GM18867 (cell line): ENCODE results near the gene IGDCC3.

Experiments
- ATAC-seq: cut with Tn5 transposase; IDR thresholded peaks from one replicate; pipeline ENCODE4 v1.9.1; 2021; ENCODE audit warnings: mild to moderate bottlenecking, moderate library complexity; ENCODE audit not compliant: unreplicated experiment

IGDCC3 gene

DNA sequence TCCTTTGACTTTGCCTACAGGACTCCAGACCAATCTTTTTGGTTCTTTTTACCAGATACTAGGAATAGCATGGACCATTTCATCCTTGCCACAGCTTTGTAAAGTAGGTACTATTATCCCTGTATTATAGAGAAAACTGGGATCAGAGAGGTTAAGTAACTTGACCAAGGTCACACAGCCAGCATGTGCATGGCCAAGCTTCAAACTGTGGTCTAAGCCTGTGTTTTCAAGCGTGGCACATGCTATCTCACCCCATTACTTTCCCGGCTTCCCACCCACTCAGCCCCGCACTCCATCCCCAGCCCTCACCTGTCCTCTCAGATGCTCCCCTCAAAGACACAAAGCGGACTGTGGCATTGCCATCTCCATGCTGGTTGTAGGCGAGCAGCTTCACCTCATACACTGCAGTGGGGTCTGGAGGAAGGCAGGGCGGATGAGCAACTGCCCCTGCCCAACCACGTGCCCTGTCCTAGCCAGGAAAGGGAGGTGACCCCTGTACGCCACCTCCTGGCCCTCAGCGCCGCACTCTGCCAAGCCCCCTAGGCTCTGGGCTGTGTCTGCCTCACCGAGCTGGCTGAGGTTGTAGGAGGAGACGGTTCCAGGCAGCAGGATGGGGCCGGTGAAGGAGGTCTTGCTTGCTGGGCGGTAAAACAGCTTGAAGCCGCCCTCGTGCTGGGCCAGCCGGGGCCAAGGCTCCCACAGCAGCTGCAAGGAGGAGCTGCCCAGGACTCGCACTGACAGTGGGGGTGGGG, 47.6 kb downstream of the IGDCC3 start:
- ATAC-seq: no peak

DNA sequence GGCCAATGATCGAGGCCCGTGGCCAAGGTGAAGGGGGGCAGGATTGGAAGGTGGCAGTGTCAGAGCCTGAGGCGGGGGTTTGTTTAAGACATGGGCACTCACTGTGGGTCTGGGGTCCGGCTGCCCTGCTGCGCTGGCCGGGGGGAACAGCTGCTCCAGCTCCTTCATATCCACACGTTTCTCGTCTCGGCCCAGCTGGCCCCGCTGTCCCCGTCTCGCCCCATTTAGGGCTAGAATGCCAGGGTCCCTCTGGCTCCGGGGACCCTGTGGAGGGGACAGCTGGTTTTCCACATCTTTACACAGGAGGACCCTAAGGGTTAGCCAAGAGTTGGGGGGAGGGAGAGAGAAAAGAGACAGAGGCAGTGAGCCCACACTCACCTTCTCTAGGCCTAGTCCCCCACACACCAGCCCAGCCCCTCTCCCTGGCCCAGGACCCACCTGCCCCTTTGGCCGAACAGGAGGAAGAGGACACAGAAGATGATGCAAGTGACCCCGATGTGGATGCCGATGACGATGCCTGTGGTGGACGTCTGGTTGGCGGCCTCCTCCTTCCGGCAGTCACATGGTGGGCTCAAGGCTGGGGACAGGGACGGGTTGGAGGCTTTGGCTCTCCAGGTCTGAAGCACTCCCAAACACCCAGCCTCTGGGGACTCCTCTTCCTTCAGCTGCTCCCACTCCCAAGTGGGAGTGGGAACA, 48.4 kb downstream of the IGDCC3 start:
- ATAC-seq: no peak

DNA sequence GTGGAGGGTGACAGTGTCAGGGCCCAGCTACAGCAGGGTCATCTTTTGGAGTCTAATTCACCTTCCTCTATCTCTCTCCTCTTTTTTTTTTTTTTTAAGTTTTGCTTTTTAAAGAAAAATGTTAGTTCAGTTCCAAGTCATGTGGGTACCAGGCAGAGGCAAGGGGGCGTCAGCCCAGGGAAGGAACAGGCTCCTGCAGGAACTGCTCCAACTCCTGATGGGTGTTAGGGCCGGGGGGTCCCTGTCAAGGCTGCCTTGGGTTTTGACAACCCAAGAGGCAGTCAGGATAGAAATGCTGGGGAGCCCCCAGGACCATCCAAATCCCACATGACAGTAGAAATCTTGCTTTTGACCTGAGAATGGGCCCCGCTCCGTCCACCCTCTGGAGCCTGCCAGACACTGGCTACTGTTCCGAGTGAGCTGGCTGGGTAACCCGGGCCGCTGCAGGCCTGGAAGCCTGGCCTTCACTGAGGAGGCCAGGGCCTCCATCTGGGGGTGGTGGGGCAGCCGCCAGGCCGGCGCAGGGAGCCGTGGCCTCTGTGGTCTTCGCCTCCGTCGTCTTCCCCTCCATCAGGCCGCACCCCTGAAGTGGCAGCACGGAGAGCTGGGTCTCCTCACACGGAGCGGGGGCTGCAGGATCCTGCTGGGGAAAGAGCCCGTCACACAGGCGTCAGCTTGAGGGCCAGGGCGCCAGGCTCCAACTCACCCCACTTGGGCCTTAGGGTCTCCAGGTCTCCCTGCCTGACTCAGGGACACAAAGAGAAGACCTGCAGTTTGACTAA, 49.1 kb downstream of the IGDCC3 start:
- no peak for ATAC-seq

DNA sequence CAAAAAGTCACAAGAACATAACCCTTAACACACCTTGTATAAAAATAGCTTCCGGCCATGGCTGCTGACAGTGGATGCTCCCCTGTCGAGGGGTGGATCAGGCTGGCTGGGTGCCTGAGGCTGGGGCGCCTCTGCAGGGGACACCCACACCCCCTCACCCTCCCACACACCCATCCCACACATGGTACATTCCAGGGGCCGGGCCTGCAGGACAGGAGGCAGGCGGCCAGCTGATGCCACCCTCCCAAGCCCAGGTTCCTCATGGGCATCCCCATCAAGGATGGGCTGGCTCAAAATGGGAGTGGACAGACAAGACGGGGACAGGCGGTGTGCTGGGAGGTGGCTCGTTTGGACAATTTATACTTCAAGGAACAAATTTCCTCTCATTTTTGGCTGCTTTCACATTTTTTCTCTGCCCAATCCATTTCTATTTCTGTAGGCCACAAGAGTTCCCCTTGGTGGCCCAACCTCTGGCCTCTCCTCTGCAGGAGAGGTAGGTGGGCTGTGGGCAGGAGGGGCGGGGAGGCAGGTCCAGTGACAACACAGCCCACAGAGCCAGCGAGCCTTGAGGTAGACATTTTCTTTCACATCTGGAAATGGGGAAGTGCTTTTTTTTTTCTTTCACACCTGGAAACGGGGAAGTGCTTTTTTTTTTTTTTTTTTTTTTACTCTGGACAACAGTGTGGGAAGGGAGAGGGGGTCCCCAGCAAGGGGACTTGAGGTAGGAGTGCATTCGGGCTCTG, 50.0 kb downstream of the IGDCC3 start:
- ATAC-seq: no peak

DNA sequence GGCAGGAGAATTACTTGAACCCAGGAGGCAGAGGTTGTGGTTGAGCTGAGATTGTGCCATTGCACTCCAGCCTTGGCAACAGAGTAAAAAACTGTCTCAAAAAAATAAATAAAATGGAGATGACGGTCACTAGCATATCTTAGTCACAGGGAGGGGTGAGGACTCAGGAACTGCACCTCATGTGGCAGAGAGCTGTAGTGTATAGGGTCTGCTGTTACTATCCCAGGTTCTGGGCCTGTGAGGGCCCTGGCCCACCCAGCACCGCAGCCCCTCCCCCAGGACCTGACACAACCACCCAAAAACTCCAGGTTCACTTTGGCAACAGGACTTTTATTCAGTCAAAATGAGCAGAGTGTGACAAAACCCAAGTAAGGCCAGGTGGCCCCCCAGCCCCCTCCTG, 51.0 kb downstream of the IGDCC3 start:
- no peak for ATAC-seq

DNA sequence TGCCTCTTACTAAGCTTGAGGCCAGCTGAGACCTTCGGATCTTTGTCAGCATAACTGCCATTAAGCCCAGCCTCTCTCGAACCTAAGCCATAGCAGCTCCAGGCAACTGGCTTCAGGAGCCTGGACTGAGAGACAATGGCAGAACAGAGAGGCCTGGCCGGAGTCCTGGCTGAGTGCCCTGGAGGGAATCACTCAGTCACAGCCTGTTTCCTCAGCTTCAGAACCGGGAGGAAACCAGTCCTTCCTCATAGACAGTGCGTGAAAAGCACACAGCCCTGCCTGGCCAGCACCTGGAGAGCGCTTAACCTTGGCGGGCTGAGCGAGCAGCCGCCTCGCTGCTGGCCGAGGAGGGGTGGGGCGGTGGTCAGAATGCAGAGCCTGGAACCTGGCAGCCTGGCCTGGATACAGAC, 51.7 kb downstream of the IGDCC3 start:
- no peak for ATAC-seq

DNA sequence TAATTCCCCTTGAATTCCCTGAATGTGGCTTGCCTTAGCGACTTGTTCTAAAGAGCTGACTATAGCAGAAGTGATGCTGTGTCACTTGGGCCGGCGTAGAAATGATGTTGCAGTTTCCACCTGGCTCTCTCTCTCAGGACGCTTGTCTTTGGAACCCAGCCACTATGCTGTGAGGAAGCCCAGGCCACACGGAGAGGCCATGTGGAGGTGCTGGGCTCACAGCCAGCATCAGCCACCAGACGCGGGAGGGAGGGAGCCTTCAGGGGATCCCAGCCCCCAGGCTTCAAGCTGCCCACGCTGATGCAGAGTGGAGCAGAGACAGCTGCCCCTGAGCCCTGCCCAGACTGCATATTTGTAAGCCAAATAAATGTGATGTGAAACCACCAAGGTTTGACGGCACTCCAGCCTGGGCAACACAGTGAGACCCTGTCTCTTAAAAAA, 54.7 kb downstream of the IGDCC3 start:
- no peak for ATAC-seq

DNA sequence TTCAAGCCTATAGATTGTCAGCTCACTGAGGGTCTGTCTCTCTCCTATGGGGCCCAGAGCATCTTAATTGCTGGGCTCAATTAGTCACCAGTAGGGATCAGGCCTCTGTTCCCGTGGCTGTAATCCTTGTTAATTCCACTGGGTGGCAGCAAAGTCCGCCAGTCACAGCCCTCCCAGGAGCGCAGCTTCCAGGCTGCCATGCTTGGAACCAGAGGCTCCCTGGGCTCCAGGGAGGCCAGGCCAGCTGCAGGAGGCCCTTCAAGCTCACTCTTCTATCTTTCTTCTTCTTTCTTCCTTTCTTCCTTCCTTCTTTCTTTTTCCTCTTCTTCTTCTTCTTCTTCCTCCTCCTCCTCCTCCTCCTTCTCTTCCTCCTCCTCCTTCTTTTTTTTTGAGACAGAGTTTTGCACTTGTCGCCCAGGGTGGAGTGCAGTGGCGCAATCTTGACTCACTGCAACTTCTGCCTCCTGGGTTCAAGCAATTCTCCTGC, 58.9 kb downstream of the IGDCC3 start:
- no peak for ATAC-seq

DNA sequence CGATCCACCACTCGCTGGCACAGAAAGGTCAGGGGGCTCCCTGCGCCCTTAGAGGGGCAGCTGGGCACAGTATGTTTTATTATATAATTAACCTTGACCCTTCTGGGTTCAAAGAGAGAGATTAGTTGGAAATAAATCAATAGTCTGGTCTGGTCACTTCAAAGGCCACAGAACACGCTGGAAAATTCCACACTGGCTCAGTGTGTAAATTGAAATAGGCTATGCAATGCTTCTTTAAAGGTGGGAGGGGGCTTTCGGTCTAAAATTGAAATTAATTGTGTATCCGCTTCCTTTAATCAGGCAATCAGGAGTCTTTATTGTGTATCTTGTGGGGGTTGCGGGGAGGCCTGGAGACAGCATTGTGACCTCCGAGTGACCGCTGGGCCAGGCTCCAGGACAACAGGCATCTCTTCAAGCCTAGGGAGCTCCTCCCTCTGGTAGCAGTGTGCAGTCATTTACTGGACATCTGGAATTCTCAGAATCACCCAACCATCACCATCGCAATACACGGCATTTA, 65.3 kb downstream of the IGDCC3 start:
- no peak for ATAC-seq

DNA sequence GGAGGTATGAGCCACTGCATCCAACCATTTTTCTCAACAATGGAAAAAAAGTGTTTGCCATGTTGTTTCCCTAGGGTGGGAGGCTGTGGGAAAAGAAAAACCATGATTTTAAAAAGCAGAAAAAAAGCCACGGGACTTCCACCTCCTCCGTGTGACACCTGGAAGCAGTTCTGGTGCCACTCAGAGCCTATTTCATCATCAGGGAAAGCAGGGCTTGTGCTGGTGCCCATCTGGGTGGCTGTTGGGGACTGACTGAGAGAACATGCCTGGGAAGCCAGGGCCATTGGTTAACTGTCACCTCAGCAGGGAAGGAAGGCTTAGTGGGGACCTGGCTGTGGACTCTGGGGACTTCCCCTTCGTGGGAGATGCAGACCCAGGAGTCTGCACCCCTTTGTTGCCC, 66.0 kb downstream of the IGDCC3 start:
- ATAC-seq: no peak

DNA sequence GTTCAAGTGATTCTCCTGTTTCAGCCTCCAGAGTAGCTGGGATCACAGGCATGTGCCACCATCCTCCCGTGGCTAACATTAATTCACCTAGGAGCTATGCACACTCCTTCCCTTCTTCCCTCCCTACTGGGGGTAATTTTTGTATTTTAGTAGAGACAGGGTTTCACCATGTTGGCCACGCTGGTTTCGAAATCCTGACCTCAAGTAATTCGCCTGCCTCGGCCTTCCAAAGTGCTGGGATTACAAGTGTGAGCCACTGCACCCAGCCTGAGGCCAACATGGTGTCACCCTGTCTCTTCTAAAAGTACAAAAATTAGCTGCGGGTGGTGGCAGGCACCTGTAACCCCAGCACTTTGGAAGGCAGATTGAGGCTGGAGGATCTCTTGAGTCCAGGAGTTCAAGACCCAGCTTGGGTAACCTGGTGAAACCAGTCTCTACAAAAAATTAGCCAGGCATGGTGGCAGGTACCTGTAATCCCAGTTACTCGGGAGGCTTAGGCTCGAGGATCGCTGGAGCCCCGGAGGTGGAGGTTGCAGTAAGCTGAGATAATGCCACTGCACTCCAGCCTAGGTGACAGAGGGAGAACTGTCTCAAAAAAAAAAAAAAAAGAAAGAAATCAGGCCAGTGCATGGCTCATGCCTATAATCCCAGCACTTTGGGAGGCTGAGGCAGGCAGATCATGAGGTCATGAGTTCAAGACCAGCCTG, 67.2 kb downstream of the IGDCC3 start:
- ATAC-seq: no peak

DNA sequence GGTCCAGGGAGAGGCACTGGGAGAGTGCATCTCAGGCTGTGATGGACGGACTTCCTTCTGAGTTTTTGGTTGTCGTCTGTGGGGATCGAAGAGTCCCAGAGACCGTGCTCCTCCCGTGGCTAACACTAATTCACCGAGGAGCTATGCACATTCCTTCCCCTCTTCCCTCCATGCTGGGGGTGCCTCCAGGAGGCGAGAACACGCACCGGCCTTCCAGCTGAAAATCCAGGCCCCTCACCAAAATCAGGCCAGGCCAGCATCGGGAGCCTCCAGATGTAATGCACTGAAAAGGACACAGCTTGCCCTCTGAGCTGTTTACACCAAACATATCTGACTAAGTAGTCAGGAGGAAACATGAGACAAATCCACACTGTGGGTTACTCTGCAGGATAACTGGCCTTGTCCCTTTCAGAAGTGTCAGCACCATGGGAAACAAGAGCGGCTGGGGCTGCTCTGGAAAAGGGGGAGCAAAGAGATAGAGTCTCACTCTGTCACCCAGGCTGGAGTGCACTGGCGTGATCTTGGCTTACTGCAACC, 67.9 kb downstream of the IGDCC3 start:
- no peak for ATAC-seq

DNA sequence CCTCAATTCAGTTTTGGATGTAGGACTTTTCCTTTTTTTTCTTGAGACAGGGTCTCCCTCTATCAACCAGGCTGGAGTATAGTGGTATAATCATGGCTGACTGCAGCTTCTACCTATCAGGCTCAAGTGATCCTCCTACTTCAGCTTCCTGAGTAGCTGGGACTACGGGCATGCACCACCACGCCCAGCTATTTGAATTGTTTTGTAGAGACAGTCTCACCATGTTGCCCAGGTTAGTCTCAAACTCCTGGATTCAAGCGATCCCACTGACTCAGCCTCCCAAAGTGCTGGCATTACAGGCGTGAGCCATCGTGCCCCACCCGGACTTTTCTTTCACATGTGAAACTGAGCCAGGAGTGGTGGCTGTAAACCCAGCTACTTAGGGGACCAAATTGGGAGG, 69.8 kb downstream of the IGDCC3 start:
- no peak for ATAC-seq

DNA sequence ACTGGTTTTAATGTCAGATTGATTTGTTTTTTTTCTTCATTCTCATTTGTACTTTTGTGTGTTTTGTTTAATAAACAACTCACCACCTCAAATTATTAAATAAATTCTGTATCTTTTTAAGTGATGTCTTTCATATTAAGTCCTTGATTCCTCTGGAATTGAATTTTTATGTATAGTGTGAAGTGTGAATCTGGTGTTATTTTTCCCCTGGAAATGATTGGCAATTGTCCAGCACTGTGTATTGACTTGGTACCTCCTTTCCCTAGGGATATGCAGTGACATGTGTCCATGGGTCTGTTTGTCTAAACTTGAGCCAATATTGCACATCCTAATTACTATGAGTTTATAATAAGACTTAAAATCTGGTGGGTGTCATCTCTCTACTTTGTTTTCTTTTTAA, 71.3 kb downstream of the IGDCC3 start:
- ATAC-seq: no peak

DNA sequence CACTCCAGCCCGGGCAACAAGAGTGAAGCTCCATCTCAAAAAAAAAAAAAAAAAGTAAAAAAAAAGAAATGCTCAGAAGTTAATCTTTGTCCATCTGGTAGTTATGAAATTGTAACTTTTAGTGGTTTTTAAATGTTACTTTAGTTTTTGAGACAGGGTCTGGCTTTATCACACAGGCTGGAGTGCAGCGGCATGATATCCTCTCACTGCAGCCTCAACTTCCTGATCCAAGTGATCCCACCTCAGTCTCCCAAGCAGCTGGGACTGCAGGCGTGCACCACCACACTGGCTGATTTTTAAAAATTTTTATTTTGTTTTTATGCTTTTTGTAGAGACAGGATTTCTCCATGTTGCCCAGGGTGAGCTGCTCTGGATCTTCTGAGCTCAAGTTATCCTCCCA, 72.0 kb downstream of the IGDCC3 start:
- no peak for ATAC-seq

DNA sequence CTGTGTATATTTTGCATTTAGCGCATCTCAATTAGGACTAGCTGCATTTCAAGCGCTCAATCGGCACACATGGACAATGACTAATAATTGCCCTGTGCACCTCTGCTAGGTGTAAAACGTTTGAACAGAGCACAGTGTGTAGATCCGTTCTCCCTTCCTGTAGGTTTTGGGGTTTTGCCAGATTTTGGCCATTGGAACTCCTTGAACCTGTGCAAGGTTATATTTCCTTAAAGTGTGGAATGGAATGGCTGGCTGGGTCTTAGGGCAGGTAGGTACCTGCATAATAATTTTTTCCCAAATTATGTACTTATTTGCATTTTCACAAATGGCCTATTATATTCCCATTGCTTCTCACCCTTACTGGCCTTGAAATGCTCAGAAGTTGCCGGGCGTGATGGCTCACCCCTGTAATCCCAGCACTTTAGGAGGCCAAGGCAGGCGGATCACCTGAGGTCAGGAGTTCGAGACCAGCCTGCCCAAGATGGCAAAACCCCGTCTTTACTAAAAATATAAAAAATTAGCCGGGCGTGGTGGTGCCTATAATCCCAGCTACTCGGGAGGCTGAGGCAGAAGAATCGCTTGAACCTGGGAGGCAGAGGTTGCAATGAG, 72.5 kb downstream of the IGDCC3 start:
- ATAC-seq: no peak

DNA sequence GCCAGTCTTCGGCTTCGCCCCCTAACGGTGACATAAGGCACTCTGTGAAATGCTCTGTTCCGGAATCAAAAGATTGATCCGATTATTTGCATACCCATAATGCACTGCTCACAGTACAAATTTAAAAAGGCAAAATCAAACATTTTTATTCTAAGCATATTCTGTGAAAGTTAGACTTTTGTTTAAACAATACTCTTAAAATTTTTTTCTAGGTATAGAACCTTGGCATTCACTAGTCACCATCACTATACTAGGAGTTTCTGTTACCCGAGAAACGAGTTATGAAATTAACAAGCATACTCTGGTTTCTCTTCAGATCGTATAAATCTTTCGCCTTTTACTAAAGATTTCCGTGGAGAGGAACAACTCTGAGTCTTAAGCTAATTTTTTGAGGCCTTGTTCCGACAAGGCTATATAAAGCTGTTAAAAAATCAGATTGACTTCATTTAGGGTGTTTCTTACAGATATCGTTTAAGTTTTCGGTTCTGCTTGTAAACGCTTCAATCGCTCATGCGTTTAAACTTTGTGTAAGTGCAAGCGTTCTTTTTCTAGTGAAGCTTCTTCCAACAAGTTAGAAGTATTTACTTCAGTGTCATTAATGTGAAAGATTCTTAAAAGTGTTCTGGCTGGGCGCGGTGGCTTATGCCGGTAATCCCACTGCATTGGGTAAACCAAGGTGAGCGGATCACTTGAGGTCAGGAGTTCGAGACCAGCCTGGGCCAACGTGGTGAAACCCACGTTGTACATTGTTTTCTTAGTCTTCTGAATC, 73.2 kb downstream of the IGDCC3 start, which contains the start of gene RNU5B-1:
RNU5B-1 (plus strand) TSS at position 297 of the 769 bp plus-strand sequence.
- peak; percentile 58 for ATAC-seq

DNA sequence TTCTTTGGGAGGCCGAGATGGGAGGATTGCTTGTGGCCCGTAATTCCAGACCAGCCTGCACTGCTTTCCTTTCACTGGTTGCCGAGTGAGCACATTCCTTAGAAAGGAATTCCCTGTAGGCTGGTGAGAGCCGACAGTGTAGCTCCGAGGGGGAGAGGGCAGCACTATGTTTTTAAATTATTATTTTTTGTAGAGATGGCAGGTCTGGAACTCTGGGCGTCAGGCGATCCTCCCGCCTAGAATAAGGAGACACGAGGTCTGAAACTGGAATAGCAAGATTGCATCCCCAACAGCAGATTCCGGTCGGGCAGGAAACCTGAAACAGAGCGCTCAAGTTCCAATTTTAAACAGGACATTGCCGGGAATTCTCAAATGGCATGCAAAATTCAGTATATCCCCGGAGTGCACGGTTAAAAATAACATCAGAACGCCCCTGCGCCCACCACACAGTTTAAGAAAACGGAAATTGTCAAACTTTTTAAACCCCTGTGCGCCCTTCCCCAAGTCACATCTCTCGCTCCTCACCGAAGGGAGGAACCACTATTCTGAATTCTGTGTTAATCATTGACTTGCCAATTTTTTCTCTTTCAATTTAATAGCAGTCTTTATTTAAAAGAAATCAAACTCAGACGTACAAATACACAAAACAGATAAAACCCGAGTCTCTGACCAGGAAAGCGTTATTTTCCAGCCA, 74.0 kb downstream of the IGDCC3 start:
- peak; percentile 1 for ATAC-seq
